ENCODE results near the gene FAIM2.

Gene FAIM2

GRCh38 chr12:49939307-49939706 lies 35.6 kb upstream of the FAIM2 start:
- no peak for DNase-seq

- no peak for DNase-seq
Observed at GRCh38 chr12:49937639-49938300, 34.1 kb upstream of the FAIM2 start.

DNA sequence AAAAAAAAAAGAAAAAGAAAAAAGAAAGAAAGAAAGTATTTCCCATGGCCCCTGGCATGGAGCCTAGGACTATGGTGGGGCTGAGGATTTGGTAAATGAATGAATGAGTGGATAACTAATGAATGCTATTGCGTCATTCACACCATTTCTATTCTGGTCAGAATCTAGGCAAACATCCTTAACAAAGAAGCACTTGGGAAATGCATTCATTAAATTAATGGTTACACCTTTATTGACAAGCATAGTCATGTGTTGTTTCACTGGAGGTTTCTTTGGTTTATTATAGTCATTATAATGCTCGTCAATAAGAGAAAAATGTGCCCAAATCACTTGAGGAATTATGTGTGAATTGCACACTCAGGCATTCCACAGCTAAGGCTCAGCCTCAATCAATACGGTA lies 33.2 kb upstream of the FAIM2 start:
- DNase-seq: no peak

DNA sequence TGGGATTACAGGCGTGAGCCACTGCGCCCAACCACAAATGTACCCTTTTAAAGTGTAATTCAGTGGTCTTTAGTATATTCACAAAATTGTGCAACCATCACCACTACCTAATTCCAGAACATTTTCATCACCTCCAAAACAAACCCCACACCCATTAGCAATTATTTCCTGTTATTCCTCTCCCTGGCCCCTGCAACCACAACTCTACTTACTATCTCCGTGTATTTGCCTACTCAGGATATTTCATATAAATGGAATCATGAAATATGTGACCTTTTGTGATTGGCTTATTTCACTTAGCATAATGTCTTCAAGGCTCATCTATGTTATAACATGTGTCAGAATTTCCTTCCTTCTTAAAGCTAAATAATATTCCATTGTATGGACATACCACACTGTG lies 30.8 kb upstream of the FAIM2 start:
- no peak for DNase-seq

GRCh38 chr12:49933796-49934195 lies 30.1 kb upstream of the FAIM2 start:
- peak; percentile 27 for DNase-seq

GRCh38 chr12:49932533-49933130 lies 28.9 kb upstream of the FAIM2 start:
- DNase-seq: no peak

- no peak for DNase-seq
Observed at GRCh38 chr12:49932023-49932422, 28.3 kb upstream of the FAIM2 start.

GRCh38 chr12:49930515-49931288 lies 27.0 kb upstream of the FAIM2 start:
- DNase-seq: no peak

- no peak for DNase-seq
Observed at GRCh38 chr12:49929581-49929980, 25.9 kb upstream of the FAIM2 start.

GRCh38 chr12:49928471-49928870 lies 24.8 kb upstream of the FAIM2 start:
- no peak for DNase-seq

DNA sequence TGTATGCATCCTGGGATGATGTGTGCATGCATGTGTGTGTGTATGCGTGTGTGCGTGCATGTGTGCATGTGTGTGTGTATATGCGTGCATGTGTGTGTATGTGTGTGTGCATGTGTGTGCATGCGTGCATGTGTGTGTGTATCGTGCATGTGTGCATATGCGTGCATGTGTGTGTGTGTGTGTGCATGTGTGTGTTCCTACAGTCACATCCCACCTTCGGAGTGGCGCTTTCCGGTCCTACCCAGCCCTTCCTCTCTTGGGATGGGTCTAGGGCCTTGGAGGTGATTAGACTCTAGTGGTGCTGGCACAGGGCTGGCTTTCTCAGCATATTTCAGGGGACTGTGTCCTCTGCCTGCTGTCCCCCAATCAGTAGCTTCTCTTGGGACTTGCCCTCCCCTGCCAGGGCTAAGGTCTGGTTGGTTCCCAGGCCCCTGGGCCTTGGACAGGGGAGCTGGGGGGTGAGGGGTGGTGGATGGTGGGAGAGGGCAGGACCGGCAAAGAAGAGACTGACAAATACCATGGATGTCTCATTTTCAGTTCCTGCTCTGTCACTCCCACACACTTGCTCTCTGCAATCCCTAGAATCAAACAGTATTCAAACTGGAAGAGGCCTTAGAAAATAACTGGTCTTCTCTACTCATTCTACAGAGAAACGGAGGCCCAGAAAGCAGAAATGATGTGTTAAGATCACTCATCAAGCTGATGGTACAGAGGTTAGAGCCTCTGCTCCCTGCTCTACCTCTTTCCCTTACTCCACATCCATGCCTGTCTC lies 21.9 kb upstream of the FAIM2 start:
- DNase-seq: no peak

- DNase-seq: no peak
Observed at GRCh38 chr12:49924628-49925246, 21.0 kb upstream of the FAIM2 start.

DNA sequence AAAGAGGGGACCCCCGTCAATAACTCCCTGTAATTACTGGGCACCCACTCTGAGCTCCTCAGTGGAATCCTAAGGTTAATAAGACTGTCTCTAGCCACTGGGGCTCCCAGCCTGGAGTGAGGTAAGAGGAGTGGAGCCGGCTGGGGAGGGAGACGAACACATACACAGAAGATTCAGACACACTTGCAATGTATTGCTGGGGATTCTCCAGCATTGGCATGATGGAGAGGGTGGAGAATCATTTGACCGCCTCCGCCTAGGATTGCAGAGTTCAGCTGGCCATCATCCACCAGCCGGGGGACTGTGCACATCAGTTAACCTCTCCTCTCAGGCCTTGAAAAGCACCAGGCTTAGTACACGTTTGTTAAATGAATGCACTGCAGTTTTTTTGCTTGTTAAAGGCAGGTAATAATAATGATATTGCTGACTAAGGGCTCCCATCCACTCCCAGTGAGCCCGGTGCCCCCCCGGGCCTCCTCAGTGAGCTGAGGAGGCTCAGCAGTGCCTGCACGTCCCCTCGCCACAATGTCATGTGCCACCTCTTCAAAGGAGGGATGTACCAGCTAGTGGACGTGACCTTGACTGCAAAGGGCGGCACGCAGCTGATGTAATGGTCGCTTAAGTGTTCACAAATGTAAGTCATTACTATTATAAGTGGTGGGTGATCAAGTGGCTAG lies 20.3 kb upstream of the FAIM2 start:
- no peak for DNase-seq

DNA sequence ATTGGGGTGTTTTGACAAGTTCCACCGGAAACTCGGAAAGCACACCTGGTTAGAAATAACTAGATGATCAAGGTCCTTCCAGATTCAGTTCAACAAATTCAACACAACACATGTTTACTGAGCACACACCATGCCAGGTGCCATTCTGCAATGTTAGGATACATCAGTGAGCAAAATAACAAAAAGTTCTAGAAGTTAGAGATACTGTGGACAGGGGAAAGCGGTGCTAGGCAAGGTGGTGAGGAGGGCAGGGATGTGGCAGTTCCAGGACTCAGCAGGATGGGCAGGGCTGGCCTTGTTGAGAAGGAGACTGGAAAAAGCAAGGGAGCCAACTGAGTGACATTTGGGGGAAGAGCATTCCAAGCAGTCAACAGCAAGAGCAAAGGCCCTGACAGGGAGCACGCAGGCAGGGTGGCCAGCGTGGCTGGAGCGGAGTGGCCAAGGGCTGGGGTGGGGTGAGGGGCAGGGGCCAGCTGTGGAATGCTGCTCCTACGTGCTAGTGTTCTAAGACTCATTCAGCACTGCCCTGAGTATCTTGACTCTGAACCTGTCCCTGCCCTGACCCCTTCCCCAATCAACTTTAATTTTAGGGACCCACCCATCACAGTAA lies 19.4 kb upstream of the FAIM2 start:
- DNase-seq: no peak

DNA sequence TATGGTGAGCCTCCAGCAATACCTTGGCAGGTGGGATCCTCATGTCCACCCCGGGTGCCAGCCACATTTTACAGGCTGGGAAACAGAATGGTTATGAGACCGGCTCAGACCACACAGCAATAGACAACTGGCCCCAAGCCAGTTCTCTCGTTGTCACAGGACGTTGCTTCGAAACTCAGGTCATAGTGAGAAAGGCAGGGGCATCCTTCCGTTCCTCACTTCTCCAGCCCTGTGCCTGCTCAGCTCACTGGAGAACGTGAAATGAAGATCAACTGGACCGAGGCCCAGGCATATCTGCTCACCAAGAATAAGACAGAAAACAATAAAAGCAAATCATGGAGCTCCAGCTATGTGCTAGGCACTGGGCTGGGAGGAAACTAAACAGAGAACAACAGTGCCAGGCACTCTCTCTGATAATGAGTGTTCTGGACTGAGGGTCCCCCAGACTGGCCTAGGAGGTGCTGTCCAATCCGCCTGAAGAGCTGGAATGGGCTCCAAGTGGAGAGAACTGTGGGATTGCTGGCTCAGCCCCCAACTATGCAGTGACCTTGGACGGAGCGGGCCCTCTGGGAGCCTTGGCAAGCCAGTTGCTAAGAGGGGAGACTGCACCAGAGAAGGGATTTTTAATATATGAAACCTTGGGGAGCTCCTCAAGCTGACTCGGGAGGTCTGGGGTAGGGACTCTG lies 18.8 kb upstream of the FAIM2 start:
- no peak for DNase-seq

DNA sequence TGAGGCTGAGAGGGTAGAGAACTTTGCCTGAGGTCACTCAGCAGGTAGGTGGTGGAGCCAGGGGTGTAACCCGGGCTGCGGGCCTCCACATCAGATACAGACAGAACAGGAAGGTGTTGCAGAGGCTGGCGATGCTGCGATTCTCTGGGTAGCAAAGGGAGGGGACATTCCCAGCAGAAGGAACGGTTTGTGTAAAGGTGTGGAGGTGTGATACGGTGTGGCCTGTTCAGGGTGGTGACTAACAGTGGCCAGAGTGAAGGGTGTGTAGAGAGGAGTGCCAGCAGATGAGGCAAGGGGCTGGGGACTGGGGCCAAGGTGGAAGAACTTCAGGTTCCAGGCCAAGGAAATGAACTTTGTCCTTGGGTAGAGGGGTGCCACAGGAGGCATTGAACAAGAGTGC lies 18.2 kb upstream of the FAIM2 start:
- no peak for DNase-seq

GRCh38 chr12:49921299-49921698 lies 17.6 kb upstream of the FAIM2 start:
- no peak for DNase-seq

DNA sequence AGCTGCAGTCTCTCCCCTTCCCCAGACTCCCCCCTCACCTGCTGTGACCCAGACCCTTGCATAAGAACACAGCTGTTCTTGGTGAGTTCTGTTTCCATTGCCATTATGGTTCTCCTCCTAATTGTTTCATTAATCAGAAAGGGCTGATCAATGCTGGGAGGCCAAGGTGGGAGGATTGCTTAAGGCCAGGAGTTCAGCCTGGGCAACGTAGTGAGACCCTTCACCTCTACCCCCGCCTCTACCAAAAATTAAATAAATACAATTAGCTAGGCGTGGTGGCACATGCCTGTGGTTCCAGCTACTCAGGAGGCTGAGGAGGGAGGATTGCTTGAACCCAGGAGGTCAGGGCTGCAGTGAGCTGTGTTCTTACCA lies 17.2 kb upstream of the FAIM2 start:
- DNase-seq: no peak

- DNase-seq: no peak
Observed at GRCh38 chr12:49920241-49920914, 16.7 kb upstream of the FAIM2 start.

GRCh38 chr12:49917788-49918173 lies 14.1 kb upstream of the FAIM2 start:
- no peak for DNase-seq

All from NCI-H2171 (cell line).